ENCODE data around the gene SHISA6.

The SHISA6 gene

GRCh38 chr17:11580677-11581076, 339.7 kb downstream of the SHISA6 start:
- no peak for TF ChIP-seq TAF1 (IDR thresholded peaks at IDR 0.05; ENCODE audit: borderline replicate concordance, insufficient read depth, low read length)
- TF ChIP-seq FOXP2 (optimal IDR thresholded peaks at IDR 0.05; ENCODE audit: borderline replicate concordance, extremely low read depth, extremely low read length, insufficient read depth), result no peak
- TF ChIP-seq SIN3A (IDR thresholded peaks at IDR 0.05; ENCODE audit: borderline replicate concordance, insufficient read depth, low read length), result no peak
- no peak for TF ChIP-seq REST (IDR thresholded peaks at IDR 0.05; ENCODE audit: insufficient read depth in 1 of 2, low read depth in 2 of 2, low read length in 2 of 2)
- no peak for TF ChIP-seq POLR2AphosphoS5 (IDR thresholded peaks at IDR 0.05; ENCODE audit: low read depth, low read length)

GRCh38 chr17:11582217-11582616, 341.2 kb downstream of the SHISA6 start:
- TF ChIP-seq FOXP2 (optimal IDR thresholded peaks at IDR 0.05; ENCODE audit: borderline replicate concordance, extremely low read depth, extremely low read length, insufficient read depth) (no peak), POLR2AphosphoS5 (IDR thresholded peaks at IDR 0.05; ENCODE audit: low read depth, low read length) (no peak), REST (IDR thresholded peaks at IDR 0.05; ENCODE audit: insufficient read depth in 1 of 2, low read depth in 2 of 2, low read length in 2 of 2) (no peak), SIN3A (IDR thresholded peaks at IDR 0.05; ENCODE audit: borderline replicate concordance, insufficient read depth, low read length) (no peak), TAF1 (IDR thresholded peaks at IDR 0.05; ENCODE audit: borderline replicate concordance, insufficient read depth, low read length) (no peak)

GRCh38 chr17:11583306-11583992, 342.4 kb downstream of the SHISA6 start:
- TF ChIP-seq TAF1 (IDR thresholded peaks at IDR 0.05; ENCODE audit: borderline replicate concordance, insufficient read depth, low read length), result no peak
- no peak for TF ChIP-seq FOXP2 (optimal IDR thresholded peaks at IDR 0.05; ENCODE audit: borderline replicate concordance, extremely low read depth, extremely low read length, insufficient read depth)
- TF ChIP-seq POLR2AphosphoS5 (IDR thresholded peaks at IDR 0.05; ENCODE audit: low read depth, low read length), result no peak
- no peak for TF ChIP-seq SIN3A (IDR thresholded peaks at IDR 0.05; ENCODE audit: borderline replicate concordance, insufficient read depth, low read length)
- no peak for TF ChIP-seq REST (IDR thresholded peaks at IDR 0.05; ENCODE audit: insufficient read depth in 1 of 2, low read depth in 2 of 2, low read length in 2 of 2)

- no peak for TF ChIP-seq POLR2AphosphoS5 (IDR thresholded peaks at IDR 0.05; ENCODE audit: low read depth, low read length)
- TF ChIP-seq SIN3A (IDR thresholded peaks at IDR 0.05; ENCODE audit: borderline replicate concordance, insufficient read depth, low read length), result no peak
Measured at GRCh38 chr17:11589716-11590115, 348.7 kb downstream of the SHISA6 start.

GRCh38 chr17:11598274-11599221, 357.5 kb downstream of the SHISA6 start, which contains the start of gene DNAH9:
Gene DNAH9, plus strand, starts transcription at chr17:11598470. Its CDS starts 29 bp downstream, at chr17:11598499.
- TF ChIP-seq TAF1 (IDR thresholded peaks at IDR 0.05; ENCODE audit: borderline replicate concordance, insufficient read depth, low read length) (no peak), POLR2AphosphoS5 (IDR thresholded peaks at IDR 0.05; ENCODE audit: low read depth, low read length) (no peak), SIN3A (IDR thresholded peaks at IDR 0.05; ENCODE audit: borderline replicate concordance, insufficient read depth, low read length) (peak; percentile 43; the same call in 1 of the 2 replicates), FOXP2 (optimal IDR thresholded peaks at IDR 0.05; ENCODE audit: borderline replicate concordance, extremely low read depth, extremely low read length, insufficient read depth) (no peak), REST (IDR thresholded peaks at IDR 0.05; ENCODE audit: insufficient read depth in 1 of 2, low read depth in 2 of 2, low read length in 2 of 2) (no peak)

All from PFSK-1 (cell line).